ENCODE data around the gene KDM4D.

DNA sequence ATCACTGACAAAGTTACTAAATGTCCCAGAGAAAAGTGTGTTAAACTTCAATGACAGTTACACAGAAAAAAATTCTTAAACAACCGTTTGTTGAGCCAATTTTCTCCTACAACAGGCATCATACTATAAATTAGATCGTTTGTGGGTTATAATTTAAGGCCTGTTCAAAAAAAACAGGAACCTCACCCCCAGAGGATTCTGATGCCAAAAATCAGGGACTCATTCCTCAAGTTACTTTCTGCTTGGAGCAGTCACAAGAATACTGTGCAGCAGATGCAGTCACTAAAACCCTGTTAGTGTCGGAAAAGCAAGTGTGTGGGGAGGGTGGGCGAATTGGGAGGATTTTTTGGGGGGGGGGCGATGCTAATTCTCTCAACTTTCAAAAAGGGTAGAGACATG lies 810 bp upstream of the KDM4D start:
- TF ChIP-seq, protein P1, sequence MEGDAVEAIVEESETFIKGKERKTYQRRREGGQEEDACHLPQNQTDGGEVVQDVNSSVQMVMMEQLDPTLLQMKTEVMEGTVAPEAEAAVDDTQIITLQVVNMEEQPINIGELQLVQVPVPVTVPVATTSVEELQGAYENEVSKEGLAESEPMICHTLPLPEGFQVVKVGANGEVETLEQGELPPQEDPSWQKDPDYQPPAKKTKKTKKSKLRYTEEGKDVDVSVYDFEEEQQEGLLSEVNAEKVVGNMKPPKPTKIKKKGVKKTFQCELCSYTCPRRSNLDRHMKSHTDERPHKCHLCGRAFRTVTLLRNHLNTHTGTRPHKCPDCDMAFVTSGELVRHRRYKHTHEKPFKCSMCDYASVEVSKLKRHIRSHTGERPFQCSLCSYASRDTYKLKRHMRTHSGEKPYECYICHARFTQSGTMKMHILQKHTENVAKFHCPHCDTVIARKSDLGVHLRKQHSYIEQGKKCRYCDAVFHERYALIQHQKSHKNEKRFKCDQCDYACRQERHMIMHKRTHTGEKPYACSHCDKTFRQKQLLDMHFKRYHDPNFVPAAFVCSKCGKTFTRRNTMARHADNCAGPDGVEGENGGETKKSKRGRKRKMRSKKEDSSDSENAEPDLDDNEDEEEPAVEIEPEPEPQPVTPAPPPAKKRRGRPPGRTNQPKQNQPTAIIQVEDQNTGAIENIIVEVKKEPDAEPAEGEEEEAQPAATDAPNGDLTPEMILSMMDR (IDR thresholded peaks at IDR 0.05), result no peak
- no peak for TF ChIP-seq POLR2A (IDR thresholded peaks at IDR 0.05)
